Stimulated activated CD8-positive, alpha-beta memory T cell treated with anti-CD3 and anti-CD28 coated beads, Interleukin-7, amount 100 ng/mL, for 1 hour (primary cell): ENCODE results near the gene PLA2G4A.

ENCODE experiments used
- DNase-seq, 2 donors: peaks; one replicate each; pipeline ENCODE4 v3.0.0-alpha.2; 2020; ENCODE audit warnings: low read depth in 2 of 2

The PLA2G4A gene

DNA sequence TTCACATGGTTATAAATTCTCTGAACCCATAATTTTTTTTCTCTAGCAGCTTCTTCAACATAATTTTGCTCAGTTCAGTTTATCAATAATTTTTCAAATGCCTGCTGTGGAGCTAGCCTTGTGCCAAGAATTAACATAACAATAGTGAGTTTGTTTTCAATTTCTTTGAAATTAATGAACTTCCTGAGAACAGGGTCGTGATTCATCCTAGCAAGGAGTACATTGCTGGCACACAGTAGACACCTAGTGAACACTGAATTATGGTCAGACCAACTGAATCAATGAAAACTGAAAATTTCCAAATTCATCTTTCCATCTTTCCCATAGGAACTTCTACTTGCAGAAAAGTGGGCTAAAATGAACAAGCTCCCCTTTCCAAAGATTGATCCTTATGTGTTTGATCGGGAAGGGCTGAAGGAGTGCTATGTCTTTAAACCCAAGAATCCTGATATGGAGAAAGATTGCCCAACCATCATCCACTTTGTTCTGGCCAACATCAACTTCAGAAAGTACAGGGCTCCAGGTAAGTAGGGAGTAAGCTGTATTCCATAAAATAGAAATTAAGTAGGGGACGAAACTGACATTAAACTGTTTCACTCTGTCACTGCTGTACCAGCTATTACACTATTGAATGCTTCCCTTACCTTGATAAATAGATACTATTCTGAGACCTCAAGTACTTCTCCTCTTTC, 148.7 kb downstream of the PLA2G4A start:
- no peak for DNase-seq

DNA sequence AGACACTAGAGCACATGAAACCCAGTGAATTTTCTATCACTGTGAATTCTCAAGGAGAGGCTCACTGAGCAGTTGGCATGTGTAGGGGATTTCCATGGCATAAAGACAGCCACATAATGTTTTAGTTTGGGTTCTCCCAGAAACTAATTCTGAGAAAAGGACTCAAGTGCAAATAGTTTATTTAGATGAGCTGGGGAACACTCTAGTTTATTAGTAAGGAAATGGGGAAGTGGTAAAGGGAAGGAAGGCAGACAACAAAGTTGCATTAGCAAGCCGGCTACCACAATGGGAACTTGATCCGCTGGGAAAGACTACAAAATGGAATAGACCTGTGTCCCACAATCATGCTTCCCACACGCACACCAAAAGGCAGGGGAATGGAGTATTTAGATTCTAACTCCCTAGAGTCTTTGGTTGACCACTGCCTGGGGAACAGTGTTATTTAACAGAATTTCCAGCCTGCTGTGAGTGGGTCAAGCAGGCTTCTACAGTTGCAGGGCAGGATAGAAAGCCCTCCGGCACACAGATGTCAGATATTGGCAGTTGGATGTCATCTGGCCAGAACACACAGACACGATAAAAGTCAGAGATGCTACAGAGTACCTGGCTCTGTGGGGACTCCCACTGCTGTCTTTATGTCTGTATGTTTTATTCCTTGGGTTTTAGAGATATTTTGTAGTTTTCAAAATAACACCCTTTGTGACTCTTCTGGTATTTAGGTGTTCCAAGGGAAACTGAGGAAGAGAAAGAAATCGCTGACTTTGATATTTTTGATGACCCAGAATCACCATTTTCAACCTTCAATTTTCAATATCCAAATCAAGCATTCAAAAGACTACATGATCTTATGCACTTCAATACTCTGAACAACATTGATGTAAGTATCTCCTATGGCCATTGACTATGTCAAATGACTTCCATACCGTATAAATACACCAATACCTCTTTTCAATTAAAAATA, 150.1 kb downstream of the PLA2G4A start:
- no peak for DNase-seq

DNA sequence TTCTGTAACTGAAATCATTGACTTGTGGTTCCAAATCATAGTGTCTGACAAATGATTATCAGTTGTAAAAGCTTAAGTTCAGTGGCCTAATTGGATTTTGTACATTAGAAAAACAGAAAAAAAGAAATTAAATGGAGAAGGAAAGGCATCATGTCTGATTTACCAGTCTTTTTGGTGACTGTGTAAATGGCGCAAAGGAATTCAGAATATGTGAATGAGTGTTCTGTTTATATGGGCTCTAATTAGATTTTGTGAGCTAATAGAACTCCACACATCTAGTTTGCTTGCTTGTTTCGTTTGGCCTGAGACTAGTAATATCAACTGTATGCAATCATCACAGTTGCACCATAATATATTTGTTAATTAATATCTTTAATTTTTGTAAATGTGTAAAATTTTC, 151.7 kb downstream of the PLA2G4A start:
- DNase-seq = no peak

DNA sequence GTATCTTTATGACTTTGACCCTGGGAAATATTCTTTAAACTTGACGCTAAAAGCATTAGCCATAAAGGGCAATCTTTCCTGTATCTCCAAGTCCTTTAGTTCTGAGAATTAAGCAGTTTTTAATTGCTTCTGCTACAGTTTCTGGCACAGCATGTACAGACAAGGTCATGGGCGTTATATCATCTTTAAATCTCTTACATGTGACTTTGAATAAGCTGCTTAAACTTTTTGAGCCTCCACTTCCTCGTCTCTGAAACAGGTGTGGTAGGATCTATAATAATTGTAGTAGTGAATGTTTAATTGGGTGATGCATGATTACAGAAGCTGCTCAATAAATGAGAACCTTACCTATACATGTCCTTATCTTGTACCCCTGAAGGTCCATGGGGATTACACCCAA, 153.4 kb downstream of the PLA2G4A start:
- DNase-seq = no peak

DNA sequence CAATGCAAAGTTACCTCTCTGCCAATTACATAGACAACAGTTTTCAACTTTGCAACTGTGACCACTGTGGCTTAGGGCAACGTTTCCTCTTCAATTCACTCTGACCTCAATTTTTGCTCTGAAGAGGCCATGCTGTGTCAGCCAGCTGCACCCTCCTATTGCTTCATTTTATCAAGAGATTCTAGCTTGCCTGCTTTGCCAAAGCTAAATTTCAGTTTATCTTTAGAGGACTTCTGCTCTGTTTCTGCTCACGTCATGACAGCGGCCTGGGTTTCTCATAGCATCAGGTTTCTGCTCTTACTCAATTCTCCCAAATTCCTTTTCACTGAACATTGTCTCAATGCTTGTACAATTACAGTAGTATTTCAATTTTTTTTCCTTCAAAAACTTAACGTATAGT, 154.6 kb downstream of the PLA2G4A start:
- no peak for DNase-seq

DNA sequence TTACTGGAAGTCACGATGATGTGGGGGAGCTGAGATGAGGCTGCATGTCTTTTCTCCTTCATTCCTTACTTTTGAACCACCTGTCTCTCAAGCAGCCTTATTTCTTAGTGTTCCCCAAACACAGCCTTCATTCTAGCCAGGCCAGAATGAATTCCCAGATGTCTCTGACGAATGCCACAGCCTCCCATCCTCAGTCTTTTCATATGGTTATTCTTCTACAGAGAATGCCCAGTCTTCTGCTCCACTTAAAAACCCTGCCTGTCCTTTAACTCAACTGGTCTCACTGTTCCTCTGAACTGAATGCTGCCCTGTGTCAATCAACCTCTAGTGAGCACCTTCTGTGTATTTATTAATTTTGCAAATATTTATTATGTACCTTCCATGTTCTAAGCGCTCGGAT, 156.2 kb downstream of the PLA2G4A start:
- DNase-seq = no peak

DNA sequence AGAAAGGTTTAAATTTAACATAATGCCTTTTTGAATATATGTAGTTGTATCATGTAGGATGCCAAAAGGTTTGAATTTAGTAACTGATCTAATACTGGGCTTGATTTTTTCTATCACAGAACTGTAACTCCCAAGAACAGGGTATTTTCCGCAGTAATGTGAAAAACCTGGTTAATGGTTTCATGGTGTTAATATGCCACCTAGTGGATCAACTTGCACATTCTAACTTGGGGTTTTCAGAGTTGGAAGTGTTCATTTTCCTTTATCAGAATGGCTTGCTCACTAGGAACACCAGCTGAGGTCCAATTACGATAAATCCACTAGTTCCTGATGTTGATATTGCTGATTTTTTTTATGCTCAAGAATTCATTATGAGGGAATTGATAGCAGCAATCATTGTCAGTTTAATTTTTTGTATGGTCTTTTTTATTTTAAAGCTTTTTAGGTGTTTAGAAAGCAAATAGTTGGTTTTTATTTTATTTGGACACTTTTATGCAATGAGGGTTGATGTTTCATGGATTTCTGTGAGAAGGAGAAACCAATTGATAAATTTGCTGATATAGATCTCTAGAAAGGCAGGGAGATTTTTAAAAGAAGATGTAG, 157.2 kb downstream of the PLA2G4A start:
- no peak for DNase-seq

DNA sequence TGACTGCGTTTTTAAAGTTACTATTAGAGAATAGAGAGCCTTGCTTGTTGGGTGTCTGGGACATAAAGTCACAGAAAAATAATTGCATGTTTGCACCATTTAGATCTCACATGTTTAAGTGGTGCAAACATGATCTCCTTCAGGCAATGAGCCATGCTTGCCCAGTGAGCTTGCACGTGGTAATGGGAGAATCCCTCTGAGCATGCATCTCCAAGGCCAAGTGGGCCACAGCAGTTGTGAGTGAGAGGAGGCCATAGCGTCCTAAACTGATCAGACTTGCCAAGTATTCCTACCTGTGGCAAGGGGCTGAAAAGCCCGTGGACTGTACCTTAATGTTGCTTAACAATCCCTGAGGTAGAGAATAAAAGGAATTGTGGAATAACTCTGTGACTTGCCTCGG, 158.3 kb downstream of the PLA2G4A start:
- no peak for DNase-seq

DNA sequence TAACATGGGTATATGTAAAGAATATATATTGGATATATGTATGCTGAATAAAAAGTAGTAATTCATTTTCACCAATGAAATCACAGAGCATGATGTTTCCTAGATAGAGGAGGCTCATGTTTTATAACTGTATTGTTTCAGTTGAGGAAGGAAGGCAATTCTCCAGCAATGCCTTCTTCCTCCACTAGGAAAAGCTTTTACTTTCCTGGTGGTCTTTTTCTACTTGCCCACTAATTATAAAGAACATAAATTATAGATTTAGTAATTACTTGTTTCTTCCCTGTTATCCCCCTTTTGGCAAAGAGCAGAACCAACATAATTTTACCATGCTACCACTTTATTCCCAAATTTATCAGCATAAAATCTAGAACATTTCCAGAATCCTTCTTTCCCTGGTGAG, 159.0 kb downstream of the PLA2G4A start:
- DNase-seq = no peak

DNA sequence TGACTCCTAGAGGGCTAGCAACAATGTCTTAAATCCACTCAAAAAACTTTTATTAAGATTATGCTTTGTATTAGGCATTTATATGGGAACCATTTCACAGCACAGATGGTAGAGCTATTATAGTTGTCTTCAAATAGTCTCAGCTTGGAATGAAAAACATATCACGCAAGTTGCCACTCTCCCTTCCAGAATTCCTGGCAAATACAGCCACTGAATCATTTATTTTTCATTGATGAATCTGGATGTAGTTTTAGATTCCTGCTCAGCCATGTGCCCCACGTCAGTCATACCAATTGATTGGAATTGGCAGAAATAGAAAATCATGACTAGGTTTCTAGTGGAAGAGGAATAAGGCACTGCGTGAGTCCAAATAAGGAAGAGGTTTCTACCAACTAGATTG, 165.2 kb downstream of the PLA2G4A start:
- no peak for DNase-seq

DNA sequence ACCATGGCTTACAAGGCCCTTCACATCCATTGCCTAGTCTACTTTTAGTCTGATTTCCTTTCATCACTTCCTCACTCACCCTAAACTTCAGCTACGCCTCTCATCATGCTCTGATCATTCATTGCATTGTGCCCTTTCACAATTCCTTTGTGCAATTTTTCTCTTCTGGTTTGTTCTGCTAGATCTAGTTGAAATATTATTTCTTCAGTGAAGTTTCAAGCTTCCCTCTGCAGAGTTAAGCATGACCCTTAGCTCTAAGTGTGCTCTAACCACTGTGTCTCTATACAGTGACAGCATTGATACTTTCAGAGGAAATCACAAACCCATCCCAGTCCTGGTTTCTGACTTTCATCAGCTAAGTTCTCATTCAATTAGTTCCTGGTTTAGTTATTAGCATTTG, 166.1 kb downstream of the PLA2G4A start:
- no peak for DNase-seq

DNA sequence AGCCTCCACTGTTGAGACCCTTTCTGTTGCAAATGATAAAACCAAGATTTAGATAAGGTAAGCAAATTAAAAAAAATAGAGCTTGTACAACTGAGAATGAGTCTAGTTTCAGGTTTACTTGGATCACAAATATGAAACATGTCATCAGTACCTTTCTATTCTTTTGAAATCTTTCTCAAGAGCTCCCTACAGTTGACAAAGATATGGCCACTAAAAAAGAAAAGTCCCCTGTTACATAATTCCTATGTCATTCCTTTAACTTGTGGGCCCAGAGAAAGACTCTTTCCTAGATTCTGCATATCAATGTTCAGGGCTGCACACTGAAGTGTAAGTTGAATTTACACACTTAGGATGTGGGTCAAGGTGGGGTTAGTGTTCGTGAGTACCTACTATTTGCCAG, 168.1 kb downstream of the PLA2G4A start:
- DNase-seq = no peak

DNA sequence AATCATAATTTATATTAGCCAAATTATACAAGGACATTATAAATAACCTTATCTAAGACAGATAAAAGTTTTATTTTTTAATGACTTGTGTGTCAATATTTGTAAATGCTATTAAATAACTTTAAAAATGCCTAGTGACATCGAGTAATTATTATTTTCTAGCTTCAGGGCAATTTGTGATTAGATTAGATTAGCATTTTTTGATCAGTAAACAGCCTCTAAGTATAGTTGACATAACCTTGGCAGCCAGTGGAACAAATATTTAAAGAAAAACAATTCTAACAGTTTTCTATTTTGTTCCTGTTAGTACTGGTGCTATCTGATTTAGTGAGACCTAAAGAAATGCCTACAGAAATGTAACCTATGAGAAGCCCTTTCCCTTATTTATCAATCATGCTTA, 169.1 kb downstream of the PLA2G4A start:
- DNase-seq = no peak

DNA sequence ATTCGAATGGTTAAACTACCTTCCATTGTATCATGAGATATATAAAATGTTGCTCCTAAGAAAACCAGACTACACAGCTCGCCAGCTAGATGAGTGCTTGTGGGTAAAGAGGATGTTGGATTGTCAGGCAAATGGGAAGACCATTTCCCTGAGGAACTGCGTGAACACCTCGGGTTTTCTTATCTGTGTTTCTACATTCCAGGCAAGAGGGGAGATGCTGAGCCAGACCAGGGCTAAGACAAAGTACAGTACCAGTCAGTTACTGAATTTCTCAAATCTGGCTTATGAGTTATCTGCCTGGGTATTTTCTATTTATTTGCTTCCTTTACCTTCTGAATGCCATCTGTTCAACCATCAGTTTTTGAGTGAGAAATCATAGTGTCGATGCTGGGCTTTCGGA, 170.8 kb downstream of the PLA2G4A start:
- DNase-seq = no peak

DNA sequence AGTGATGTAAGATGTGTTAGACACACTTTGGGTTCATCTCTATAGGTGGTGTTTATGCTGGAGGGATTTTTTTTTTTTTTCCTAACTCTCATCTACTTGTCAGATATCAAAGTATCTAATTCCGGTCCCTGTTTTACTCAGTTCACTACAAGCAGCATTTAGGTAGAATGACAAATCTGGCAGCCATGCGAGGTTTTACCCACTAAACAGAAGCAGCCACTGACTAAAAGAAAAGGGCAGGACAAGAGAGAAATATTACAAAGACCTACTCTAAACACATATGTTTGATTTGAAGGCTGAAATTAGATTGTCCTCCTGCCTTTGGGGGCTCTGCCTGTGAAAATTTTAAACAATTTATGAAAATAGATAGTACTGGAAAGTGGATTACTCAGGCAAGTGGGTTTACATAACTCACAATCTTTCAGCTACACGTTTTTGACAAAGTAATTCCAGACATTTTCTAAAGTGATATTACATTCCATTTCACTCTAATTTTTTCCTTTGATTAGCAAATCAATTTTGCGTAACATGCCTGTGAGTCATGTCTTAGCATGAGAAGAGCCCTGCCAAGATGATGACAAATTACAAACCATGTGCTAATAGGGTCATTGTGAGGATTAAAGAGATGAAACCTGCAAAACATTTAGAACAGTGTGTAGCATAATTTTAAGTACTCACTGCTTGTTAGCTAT, 172.6 kb downstream of the PLA2G4A start:
- DNase-seq = no peak

DNA sequence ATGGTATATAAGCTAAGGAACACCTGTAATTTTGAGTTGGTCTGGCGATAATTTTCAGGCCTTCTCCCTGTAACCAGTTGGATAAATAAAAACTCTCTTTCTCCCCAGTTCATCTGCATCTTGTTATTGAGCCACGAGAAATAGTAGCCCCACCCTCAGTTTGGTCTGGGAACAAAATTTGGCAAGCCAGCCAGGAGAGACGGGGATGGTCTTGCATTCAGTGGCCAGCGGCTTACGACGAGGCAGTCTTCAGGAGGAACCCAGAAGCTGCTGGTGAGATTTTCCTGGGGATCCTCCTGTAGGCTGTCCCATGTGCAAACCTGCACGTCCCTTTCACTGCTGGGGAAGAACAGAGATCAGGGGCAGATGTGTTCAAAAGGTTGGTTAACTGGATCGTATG, 174.6 kb downstream of the PLA2G4A start:
- no peak for DNase-seq

DNA sequence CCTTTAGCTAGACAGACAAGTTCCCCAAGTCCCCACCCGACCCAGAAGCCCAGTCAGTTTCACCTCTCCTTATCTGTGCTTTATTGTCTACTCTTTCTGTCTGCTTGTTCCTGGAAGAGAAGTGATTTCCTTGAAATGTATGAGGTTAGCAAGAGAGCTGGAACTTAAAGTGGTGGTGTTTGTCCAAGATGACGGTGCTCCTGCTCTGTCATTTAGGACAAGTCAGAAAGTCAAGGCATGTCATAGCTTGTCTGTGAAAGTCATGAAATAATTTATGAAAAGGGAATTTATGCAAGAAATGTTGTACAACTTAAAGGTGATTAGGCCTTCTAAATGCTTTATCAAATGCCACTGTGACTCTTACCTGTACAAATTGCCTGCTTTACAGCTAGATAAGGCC, 178.1 kb downstream of the PLA2G4A start:
- DNase-seq = no peak

DNA sequence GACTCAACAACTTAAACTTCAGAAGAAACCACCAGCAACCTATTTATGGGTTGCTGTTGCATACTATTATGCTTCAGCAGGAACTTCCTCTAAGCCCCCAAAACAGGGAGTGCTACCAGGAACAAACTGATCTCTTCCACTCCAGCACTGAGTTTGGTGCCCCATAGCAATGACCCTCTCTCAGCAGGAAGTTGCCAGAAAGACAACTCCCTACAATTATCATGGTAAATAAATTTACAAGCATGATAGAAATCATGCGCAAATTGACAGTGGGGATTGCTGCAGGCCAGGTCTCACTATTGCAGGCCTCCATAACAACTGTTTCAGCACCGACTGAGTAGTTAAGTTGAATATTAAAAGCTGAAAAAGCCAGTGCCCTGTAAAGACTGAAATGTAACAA, 180.6 kb downstream of the PLA2G4A start:
- no peak for DNase-seq

DNA sequence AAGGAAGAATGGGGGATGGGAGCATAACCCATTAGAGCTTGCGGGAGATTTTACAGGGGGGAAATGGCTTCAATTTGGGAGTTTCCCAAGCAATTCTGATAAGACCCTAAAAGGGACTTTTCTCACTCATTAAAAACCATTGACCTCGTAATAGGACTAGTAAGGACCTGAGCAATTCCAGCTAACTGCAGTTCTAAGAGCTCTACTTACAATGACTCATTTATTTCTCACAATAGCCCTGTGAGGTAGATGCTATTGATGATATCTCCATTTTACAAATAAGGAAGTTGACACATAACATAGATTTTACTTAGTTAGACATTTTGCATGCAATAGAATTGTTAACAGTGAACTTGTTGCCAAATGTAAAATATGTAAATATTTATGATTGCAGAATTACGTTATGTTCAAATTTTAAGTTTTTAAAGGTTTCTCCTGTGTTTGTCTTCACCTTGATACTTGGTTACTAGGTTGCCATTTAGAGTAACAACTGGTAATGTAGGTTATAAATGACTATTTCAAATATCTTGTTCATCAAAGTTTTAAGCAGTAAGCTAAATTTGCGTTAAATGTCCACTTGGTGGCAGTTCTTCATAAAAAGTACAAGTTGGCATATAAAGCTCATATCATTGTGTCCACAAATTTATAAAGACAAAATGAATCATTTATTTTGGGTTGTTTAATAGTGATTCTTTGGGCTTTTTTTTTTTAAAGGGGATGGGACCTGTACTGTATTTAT, 182.0 kb downstream of the PLA2G4A start:
- no peak for DNase-seq

DNA sequence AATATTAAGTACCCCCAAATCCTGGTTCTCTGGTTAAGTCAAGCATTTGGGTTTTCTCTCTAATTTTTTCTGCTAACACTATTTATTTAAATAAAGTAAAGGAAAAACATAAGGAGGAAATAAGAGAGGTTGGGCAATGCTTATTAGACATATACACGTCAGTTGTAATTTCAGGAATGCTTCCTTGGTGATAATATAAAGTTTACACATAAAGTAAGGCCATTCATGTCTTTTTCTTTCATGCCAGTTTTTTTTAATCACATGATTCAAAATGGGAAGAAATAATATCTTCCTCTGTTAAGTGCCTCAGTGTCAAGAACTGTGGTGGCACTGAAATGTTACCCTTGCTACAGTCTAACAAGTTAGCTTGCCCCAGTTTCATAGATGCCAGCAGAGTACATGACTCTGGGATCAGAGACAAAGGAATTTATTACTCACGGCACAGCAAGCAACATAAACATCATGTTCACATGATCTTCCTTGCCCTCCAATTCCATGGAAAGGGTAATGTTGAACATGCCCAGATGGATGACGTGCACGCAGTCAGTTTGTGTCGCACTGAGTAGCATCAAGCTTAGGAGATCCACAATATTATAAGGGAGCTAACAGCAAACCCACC, 184.9 kb downstream of the PLA2G4A start:
- no peak for DNase-seq

DNA sequence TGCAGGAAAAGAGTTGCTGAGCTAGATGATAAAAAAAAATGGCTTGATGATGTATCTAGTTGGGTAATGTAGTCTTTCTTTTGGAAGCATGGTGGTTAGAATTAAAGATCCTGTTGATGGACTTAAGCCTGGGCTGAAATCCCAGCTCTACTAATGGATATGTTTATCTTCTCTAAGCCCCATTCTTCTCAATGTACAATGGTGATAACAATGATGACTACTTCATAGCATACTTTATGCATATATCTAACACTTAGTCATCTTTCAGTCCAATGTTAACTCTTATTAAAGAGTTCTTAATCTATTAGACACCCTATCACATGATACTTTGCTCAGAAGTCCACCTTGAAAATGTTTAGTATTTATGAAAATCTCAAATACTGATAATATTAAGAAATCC, 189.5 kb downstream of the PLA2G4A start:
- no peak for DNase-seq
